H1 (cell line): ENCODE results near the gene MBOAT1. TPM values are rescaled to one million over a fixed set of nuclear protein-coding genes. Genes with fewer than 3 reads are reported as not detected.

Experiments used
- BCL11A ChIP-seq, 2 experiments: IDR thresholded peaks; one replicate each; pipeline ENCODE4 v1.6.1; 2011; ENCODE audit warnings: low read depth in 2 of 2, low read length in 2 of 2, mild to moderate bottlenecking in 2 of 2
- HDAC6 ChIP-seq: IDR thresholded peaks from one replicate; pipeline ENCODE4 v1.7.1; 2012; ENCODE audit warnings: low read depth, mild to moderate bottlenecking, inconsistent platforms, low read length, moderate library complexity
- JUND ChIP-seq: IDR thresholded peaks from 2 replicates; pipeline ENCODE4 v1.6.1; 2011; ENCODE audit warnings: mild to moderate bottlenecking, improper control_type of control experiment, low read length
- KDM5A ChIP-seq: fragments of 200-600 bp; IDR thresholded peaks from 2 replicates; pipeline ENCODE4 v1.7.1; 2012; ENCODE audit warnings: mild to moderate bottlenecking, low read length, inconsistent platforms, mixed read lengths
- NRF1 ChIP-seq: IDR thresholded peaks from 2 replicates; pipeline ENCODE4 v1.6.1; 2011; ENCODE audit warnings: mild to moderate bottlenecking, low read depth, low read length, improper control_type of control experiment
- PHF8 ChIP-seq: fragments of 200-600 bp; sonication (generic); conservative IDR thresholded peaks from 2 replicates; pipeline ENCODE4 v1.7.1; 2012; ENCODE audit warnings: low read depth, mild to moderate bottlenecking, inconsistent platforms, low read length, moderate library complexity
- POLR2AphosphoS5 ChIP-seq: IDR thresholded peaks from 2 replicates; pipeline ENCODE4 v1.6.1; 2011; ENCODE audit warnings: low read depth, low read length
- SP1 ChIP-seq: IDR thresholded peaks from 2 replicates; pipeline ENCODE4 v1.6.1; 2011; ENCODE audit warnings: low read depth, low read length
- polyA plus RNA-seq, 7 experiments: library from polyadenylated mRNA; depleted of rRNA in 3 of 7; stranded (reverse) in 5 of 7; unstranded in 2 of 7; fragments of >200 nt in 5 of 7; fragments of 200-250 nt in 2 of 7; gene quantifications; 1 replicate in 5 of 7; 2 replicates in 1 of 7; 4 replicates in 1 of 7; pipeline versions ENCODE4 v1.2.1 to v1.2.3, GENCODE V29; 2011 to 2013; ENCODE audit warnings: missing spikeins in 2 of 7, mixed read lengths in 2 of 7
- total RNA-seq: library from RNA; stranded (reverse); fragmentation: NEBNext Ultra II Directional; extraction: Animal tissue kit (Norgen Biotek cat#: 25700); gene quantifications from 2 replicates; pipeline ENCODE4 v1.2.1, GENCODE V29; 2021
- TF ChIP-seq, protein P1 (sequence below): fragments of 300-600 bp; sonication (generic); IDR thresholded peaks from 2 replicates; pipeline ENCODE4 v1.7.1; 2012; ENCODE audit warnings: low read length, moderate library complexity, mild to moderate bottlenecking, inconsistent platforms; ENCODE audit not compliant: insufficient replicate concordance

Gene MBOAT1
- total and polyA plus RNA-seq, 2 of the 8 experiments (the other 6 are each of a cell fraction or from before 2014, with no cell fraction given) = 4.9 to 19.5 TPM

GRCh38 chr6:20105838-20106237 is 106.4 kb downstream of the MBOAT1 start (continued):
- TF ChIP-seq, protein P1, sequence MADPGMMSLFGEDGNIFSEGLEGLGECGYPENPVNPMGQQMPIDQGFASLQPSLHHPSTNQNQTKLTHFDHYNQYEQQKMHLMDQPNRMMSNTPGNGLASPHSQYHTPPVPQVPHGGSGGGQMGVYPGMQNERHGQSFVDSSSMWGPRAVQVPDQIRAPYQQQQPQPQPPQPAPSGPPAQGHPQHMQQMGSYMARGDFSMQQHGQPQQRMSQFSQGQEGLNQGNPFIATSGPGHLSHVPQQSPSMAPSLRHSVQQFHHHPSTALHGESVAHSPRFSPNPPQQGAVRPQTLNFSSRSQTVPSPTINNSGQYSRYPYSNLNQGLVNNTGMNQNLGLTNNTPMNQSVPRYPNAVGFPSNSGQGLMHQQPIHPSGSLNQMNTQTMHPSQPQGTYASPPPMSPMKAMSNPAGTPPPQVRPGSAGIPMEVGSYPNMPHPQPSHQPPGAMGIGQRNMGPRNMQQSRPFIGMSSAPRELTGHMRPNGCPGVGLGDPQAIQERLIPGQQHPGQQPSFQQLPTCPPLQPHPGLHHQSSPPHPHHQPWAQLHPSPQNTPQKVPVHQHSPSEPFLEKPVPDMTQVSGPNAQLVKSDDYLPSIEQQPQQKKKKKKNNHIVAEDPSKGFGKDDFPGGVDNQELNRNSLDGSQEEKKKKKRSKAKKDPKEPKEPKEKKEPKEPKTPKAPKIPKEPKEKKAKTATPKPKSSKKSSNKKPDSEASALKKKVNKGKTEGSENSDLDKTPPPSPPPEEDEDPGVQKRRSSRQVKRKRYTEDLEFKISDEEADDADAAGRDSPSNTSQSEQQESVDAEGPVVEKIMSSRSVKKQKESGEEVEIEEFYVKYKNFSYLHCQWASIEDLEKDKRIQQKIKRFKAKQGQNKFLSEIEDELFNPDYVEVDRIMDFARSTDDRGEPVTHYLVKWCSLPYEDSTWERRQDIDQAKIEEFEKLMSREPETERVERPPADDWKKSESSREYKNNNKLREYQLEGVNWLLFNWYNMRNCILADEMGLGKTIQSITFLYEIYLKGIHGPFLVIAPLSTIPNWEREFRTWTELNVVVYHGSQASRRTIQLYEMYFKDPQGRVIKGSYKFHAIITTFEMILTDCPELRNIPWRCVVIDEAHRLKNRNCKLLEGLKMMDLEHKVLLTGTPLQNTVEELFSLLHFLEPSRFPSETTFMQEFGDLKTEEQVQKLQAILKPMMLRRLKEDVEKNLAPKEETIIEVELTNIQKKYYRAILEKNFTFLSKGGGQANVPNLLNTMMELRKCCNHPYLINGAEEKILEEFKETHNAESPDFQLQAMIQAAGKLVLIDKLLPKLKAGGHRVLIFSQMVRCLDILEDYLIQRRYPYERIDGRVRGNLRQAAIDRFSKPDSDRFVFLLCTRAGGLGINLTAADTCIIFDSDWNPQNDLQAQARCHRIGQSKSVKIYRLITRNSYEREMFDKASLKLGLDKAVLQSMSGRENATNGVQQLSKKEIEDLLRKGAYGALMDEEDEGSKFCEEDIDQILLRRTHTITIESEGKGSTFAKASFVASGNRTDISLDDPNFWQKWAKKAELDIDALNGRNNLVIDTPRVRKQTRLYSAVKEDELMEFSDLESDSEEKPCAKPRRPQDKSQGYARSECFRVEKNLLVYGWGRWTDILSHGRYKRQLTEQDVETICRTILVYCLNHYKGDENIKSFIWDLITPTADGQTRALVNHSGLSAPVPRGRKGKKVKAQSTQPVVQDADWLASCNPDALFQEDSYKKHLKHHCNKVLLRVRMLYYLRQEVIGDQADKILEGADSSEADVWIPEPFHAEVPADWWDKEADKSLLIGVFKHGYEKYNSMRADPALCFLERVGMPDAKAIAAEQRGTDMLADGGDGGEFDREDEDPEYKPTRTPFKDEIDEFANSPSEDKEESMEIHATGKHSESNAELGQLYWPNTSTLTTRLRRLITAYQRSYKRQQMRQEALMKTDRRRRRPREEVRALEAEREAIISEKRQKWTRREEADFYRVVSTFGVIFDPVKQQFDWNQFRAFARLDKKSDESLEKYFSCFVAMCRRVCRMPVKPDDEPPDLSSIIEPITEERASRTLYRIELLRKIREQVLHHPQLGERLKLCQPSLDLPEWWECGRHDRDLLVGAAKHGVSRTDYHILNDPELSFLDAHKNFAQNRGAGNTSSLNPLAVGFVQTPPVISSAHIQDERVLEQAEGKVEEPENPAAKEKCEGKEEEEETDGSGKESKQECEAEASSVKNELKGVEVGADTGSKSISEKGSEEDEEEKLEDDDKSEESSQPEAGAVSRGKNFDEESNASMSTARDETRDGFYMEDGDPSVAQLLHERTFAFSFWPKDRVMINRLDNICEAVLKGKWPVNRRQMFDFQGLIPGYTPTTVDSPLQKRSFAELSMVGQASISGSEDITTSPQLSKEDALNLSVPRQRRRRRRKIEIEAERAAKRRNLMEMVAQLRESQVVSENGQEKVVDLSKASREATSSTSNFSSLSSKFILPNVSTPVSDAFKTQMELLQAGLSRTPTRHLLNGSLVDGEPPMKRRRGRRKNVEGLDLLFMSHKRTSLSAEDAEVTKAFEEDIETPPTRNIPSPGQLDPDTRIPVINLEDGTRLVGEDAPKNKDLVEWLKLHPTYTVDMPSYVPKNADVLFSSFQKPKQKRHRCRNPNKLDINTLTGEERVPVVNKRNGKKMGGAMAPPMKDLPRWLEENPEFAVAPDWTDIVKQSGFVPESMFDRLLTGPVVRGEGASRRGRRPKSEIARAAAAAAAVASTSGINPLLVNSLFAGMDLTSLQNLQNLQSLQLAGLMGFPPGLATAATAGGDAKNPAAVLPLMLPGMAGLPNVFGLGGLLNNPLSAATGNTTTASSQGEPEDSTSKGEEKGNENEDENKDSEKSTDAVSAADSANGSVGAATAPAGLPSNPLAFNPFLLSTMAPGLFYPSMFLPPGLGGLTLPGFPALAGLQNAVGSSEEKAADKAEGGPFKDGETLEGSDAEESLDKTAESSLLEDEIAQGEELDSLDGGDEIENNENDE = no peak
- TF ChIP-seq BCL11A (IDR thresholded peaks at IDR 0.05; ENCODE audit: low read depth in 2 of 2, low read length in 2 of 2) (no peak), JUND (no peak), POLR2AphosphoS5 (no peak), KDM5A (no peak), PHF8 (no peak), NRF1 (no peak), HDAC6 (no peak), SP1 (no peak)
